Activated CD4-positive, alpha-beta T cell treated with anti-CD3 and anti-CD28 coated beads, Interleukin-2, amount 10 ng/mL, durations not matched to agents 7 days and 5 days (primary cell): ENCODE results near the gene EPG5. TPM values are rescaled to one million over a fixed set of nuclear protein-coding genes. Genes with fewer than 3 reads are reported as not detected.
"Not testable (repeated sequence)": the region's sequence is repeated elsewhere in the genome, so short reads cannot be mapped to it uniquely, and the experiment has no call there.

Experiments used
- CTCF ChIA-PET: fragments of 350-600 bp; sonication (Branson Sonifier 250); formaldehyde crosslinking; loops from one replicate; lab custom pipeline; 2021; ENCODE audit warnings: antibody characterized with exemption; lab: Charles Lee
- POLR2A ChIA-PET: fragments of 350-600 bp; sonication (Branson Sonifier 250); formaldehyde crosslinking; loops from one replicate; lab custom pipeline; 2021; ENCODE audit warnings: antibody characterized with exemption; lab: Charles Lee
- DNase-seq: peaks from one replicate; pipeline ENCODE4 v3.0.0-alpha.2; 2020
- H3K27ac Mint-ChIP-seq: one replicate; pipeline ENCODE4 v1.8.0; 2021; ENCODE audit warnings: mild to moderate bottlenecking, moderate library complexity, mixed read lengths
- H3K27me3 Mint-ChIP-seq: one replicate; pipeline ENCODE4 v1.8.0; 2021; ENCODE audit warnings: mixed read lengths
- H3K36me3 Mint-ChIP-seq: one replicate; pipeline ENCODE4 v1.8.0; 2021; ENCODE audit warnings: low read depth, mixed read lengths
- H3K4me1 Mint-ChIP-seq: one replicate; pipeline ENCODE4 v1.8.0; 2021; ENCODE audit warnings: mixed read lengths
- H3K4me3 Mint-ChIP-seq: one replicate; pipeline ENCODE4 v1.8.0; 2021; ENCODE audit warnings: mild to moderate bottlenecking, moderate library complexity, mixed read lengths
- H3K9me3 Mint-ChIP-seq: one replicate; pipeline ENCODE4 v1.8.0; 2021; ENCODE audit warnings: mixed read lengths
- total RNA-seq, 2 experiments: library from RNA; stranded (reverse); gene quantifications; one replicate each; pipeline ENCODE4 v1.2.3, GENCODE V29; 2021

EPG5 gene
- total RNA-seq, 2 experiments from 2014 or later, result 21.6 to 26.6 TPM

- CTCF ChIA-PET, result interaction anchor here (0.9 to 3.4 kb wide), 4 partner anchors 10 to 309 kb away, joined by 3 to 12 read pairs (median 4); no protein-coding TSS in a partner anchor
- H3K4me3 Mint-ChIP-seq, result peak overlapping the region; percentile 66
- peaks cover 31% of the 10 kb centered on the region for H3K4me1 Mint-ChIP-seq
- peaks cover 9% of the 10 kb centered on the region for H3K36me3 Mint-ChIP-seq
- H3K27ac Mint-ChIP-seq, result peak overlapping the region; percentile 94
- peak; percentile 36 for DNase-seq
- peaks cover 11% of the 10 kb centered on the region for H3K9me3 Mint-ChIP-seq
- H3K27me3 Mint-ChIP-seq, result peaks cover 2% of the 10 kb centered on the region
- POLR2A ChIA-PET, result no interaction called here
These were observed 31.1 kb upstream of the EPG5 start for GRCh38 chr18:45998244-45998643.

GRCh38 chr18:45997700-45998151 lies 30.6 kb upstream of the EPG5 start:
- POLR2A ChIA-PET, result interaction anchor here (0.6 kb wide), 1 partner anchor 27 kb away, joined by 3 read pairs; no protein-coding TSS in a partner anchor
- Mint-ChIP-seq H3K27ac (peak overlapping the region; percentile 94), H3K4me3 (peak overlapping the region; percentile 66), H3K4me1 (peaks cover 31% of the 10 kb centered on the region), H3K27me3 (peaks cover under 1% of the 10 kb centered on the region), H3K36me3 (peaks cover 8% of the 10 kb centered on the region), H3K9me3 (peaks cover 9% of the 10 kb centered on the region)
- CTCF ChIA-PET, result interaction anchor here (0.7 to 3.4 kb wide), 6 partner anchors 10 to 333 kb away, joined by 3 to 12 read pairs (median 4); no protein-coding TSS in a partner anchor
- DNase-seq, result peak; percentile 28

DNA sequence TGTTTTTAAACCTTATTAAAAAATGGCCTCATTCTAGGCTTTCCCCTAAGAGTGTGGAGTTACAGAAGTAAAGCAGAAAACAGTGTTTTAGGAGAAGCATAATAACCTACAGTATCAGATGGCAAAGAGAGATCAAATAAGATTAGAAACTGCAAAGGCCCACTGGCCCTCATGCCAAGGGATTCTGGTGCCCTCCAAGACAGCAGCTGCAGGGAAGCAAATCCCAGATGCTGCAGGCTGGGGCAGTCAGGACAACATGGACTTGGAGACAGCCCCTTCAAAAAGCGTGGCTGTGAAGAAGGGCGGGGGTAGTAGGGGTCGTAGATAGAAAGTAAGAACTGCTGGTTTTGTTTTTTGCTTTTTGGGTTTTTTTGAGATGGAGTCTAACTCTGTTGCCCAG lies 28.3 kb upstream of the EPG5 start:
- no peak overlapping the region for H3K4me3 Mint-ChIP-seq
- peaks cover 6% of the 10 kb centered on the region for H3K36me3 Mint-ChIP-seq
- ChIA-PET CTCF (interaction anchor here (0.7 to 1.2 kb wide), 2 partner anchors 10 to 78 kb away, joined by 3 read pairs; no protein-coding TSS in a partner anchor), POLR2A (no interaction called here)
- H3K4me1 Mint-ChIP-seq, result peaks cover 21% of the 10 kb centered on the region
- no peak overlapping the region for H3K27ac Mint-ChIP-seq
- H3K9me3 Mint-ChIP-seq, result no peaks in the 10 kb centered on the region
- no peak for DNase-seq
- H3K27me3 Mint-ChIP-seq, result no peaks in the 10 kb centered on the region

GRCh38 chr18:45993438-45993837 lies 26.3 kb upstream of the EPG5 start:
- Mint-ChIP-seq H3K36me3 (peaks cover 9% of the 10 kb centered on the region), H3K9me3 (no peaks in the 10 kb centered on the region)

GRCh38 chr18:45992527-45992926 lies 25.4 kb upstream of the EPG5 start:
- DNase-seq, H3K36me3 Mint-ChIP-seq, POLR2A ChIA-PET, H3K4me1 Mint-ChIP-seq, H3K27me3 Mint-ChIP-seq, H3K27ac Mint-ChIP-seq, H3K4me3 Mint-ChIP-seq, H3K9me3 Mint-ChIP-seq: not testable (repeated sequence)
- CTCF ChIA-PET, result interaction anchor here (0.7 to 1.0 kb wide), 2 partner anchors 31 to 369 kb away, joined by 4 read pairs; no protein-coding TSS in a partner anchor

More at GRCh38 chr18:45993438-45993837, 26.3 kb upstream of the EPG5 start:
- POLR2A ChIA-PET, result no interaction called here
- Mint-ChIP-seq H3K4me1 (peaks cover 9% of the 10 kb centered on the region), H3K27me3 (no peaks in the 10 kb centered on the region), H3K4me3 (no peak overlapping the region), H3K27ac (no peak overlapping the region)
- DNase-seq, result no peak
- CTCF ChIA-PET, result no interaction called here

GRCh38 chr18:45991788-45992187 lies 24.7 kb upstream of the EPG5 start:
- no peak for DNase-seq
- POLR2A ChIA-PET, result no interaction called here
- CTCF ChIA-PET, result interaction anchor here (0.7 to 1.0 kb wide), 2 partner anchors 30 to 370 kb away, joined by 4 read pairs; no protein-coding TSS in a partner anchor

GRCh38 chr18:45984546-45985235 lies 17.6 kb upstream of the EPG5 start:
- no peaks in the 10 kb centered on the region for H3K9me3 Mint-ChIP-seq
- DNase-seq, result no peak
- H3K36me3 Mint-ChIP-seq, result peaks cover 1% of the 10 kb centered on the region
- no peaks in the 10 kb centered on the region for H3K4me1 Mint-ChIP-seq
- ChIA-PET CTCF (interaction anchor here (1.3 to 2.5 kb wide), 2 partner anchors 9 kb away, joined by 3 to 7 read pairs; no protein-coding TSS in a partner anchor), POLR2A (no interaction called here)
- H3K27ac Mint-ChIP-seq, result no peak overlapping the region
- H3K27me3 Mint-ChIP-seq, result no peaks in the 10 kb centered on the region
- H3K4me3 Mint-ChIP-seq, result no peak overlapping the region

More at GRCh38 chr18:45991788-45992187, 24.7 kb upstream of the EPG5 start:
- Mint-ChIP-seq H3K4me1 (no peaks in the 10 kb centered on the region), H3K9me3 (no peaks in the 10 kb centered on the region), H3K36me3 (peaks cover 9% of the 10 kb centered on the region), H3K27ac (no peak overlapping the region), H3K27me3 (no peaks in the 10 kb centered on the region), H3K4me3 (no peak overlapping the region)

DNA sequence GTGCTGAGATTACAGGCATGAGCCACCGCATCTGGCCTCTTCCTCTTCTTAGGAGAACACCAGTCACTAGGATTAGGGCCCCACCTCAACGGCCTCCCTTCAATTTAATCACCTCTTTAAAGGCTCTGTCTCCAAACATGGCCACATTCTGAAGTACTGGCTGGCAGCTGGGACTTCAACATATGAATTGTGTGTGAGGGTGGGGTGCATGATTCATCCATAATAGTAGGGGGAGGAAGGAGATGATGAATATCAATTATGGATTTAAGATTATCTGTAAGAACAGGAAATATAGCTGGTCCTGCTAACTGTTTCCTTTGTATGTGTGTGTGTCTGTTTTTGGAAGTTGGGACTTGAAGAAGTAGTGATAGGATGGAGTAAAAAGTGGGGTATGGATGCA lies 14.7 kb upstream of the EPG5 start:
- no peak overlapping the region for H3K27ac Mint-ChIP-seq
- no peaks in the 10 kb centered on the region for H3K36me3 Mint-ChIP-seq
- no peaks in the 10 kb centered on the region for H3K9me3 Mint-ChIP-seq
- no peak for DNase-seq
- H3K27me3 Mint-ChIP-seq, result no peaks in the 10 kb centered on the region
- H3K4me1 Mint-ChIP-seq, result peaks cover under 1% of the 10 kb centered on the region
- CTCF ChIA-PET, result interaction anchor here (0.6 to 1.6 kb wide), 2 partner anchors 92 to 816 kb away, joined by 3 to 5 read pairs; no protein-coding TSS in a partner anchor
- POLR2A ChIA-PET, result no interaction called here
- no peak overlapping the region for H3K4me3 Mint-ChIP-seq

DNA sequence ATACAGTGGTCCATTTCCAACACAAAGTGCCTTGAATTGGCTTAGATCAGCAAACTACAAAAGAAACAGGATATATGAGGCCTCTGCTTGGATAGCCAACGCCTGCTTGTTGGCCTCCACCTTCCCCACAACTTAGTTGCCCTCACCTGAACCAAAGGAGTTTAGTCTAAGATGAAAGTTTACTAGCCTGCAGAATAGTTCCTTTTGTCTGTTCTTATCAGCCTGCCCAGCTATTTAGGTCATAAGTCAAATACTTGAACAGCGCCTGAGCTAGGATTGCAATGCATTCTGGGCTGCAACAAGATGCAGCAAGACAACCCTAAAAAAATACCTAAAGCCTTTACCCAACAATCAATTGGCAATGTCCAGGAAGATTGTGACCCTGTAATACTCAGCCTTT lies 13.1 kb upstream of the EPG5 start:
- ChIA-PET CTCF (no interaction called here), POLR2A (no interaction called here)
- H3K4me3 Mint-ChIP-seq, result no peak overlapping the region

GRCh38 chr18:45978084-45978483 lies 11.0 kb upstream of the EPG5 start:
- H3K27me3 Mint-ChIP-seq, result no peaks in the 10 kb centered on the region
- ChIA-PET CTCF (no interaction called here), POLR2A (no interaction called here)
- H3K4me3 Mint-ChIP-seq, result no peak overlapping the region
- no peak for DNase-seq
- H3K4me1 Mint-ChIP-seq, result peaks cover 12% of the 10 kb centered on the region
- no peaks in the 10 kb centered on the region for H3K36me3 Mint-ChIP-seq
- no peak overlapping the region for H3K27ac Mint-ChIP-seq
- no peaks in the 10 kb centered on the region for H3K9me3 Mint-ChIP-seq

More for the DNA sequence above, 13.1 kb upstream of the EPG5 start:
- no peaks in the 10 kb centered on the region for H3K36me3 Mint-ChIP-seq
- no peaks in the 10 kb centered on the region for H3K9me3 Mint-ChIP-seq
- no peak for DNase-seq
- no peaks in the 10 kb centered on the region for H3K27me3 Mint-ChIP-seq
- peaks cover 6% of the 10 kb centered on the region for H3K4me1 Mint-ChIP-seq
- no peak overlapping the region for H3K27ac Mint-ChIP-seq

DNA sequence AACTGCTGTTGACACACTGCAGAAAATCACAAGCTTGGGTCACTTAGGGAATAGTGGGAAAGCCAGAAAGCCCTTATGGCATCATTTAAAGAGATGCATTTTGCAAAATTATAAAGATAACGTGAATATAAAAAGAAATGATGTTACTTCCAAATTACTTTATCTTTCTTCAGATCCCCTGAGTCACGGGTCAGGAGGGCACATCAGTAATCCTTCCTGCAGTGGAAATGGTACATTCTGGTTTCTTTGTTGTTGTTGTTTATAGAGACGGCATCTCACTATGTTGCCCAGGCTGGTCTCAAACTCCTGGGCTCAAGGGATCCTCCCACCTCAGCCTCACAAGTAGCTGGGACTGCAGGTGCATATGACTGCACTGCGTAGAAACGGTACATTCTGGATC lies 9.8 kb upstream of the EPG5 start:
- H3K4me1 Mint-ChIP-seq, result peaks cover 15% of the 10 kb centered on the region
- H3K27ac Mint-ChIP-seq, result no peak overlapping the region
- DNase-seq, result no peak
- ChIA-PET CTCF (interaction anchor here (0.7 to 1.5 kb wide), 4 partner anchors 22 to 595 kb away, joined by 3 to 4 read pairs (median 4); no protein-coding TSS in a partner anchor), POLR2A (no interaction called here)
- H3K9me3 Mint-ChIP-seq, result no peaks in the 10 kb centered on the region
- H3K36me3 Mint-ChIP-seq, result no peaks in the 10 kb centered on the region
- no peaks in the 10 kb centered on the region for H3K27me3 Mint-ChIP-seq
- no peak overlapping the region for H3K4me3 Mint-ChIP-seq

- H3K36me3 Mint-ChIP-seq, result no peaks in the 10 kb centered on the region
- H3K27me3 Mint-ChIP-seq, result no peaks in the 10 kb centered on the region
- POLR2A ChIA-PET, result no interaction called here
- no peak for DNase-seq
- peaks cover 15% of the 10 kb centered on the region for H3K4me1 Mint-ChIP-seq
- H3K9me3 Mint-ChIP-seq, result no peaks in the 10 kb centered on the region
- CTCF ChIA-PET, result interaction anchor here (0.7 to 2.3 kb wide), 7 partner anchors 9 to 595 kb away, joined by 3 to 7 read pairs (median 4); no protein-coding TSS in a partner anchor
- H3K27ac Mint-ChIP-seq, result no peak overlapping the region
- H3K4me3 Mint-ChIP-seq, result no peak overlapping the region
These were observed 9.4 kb upstream of the EPG5 start for GRCh38 chr18:45976566-45976965.

DNA sequence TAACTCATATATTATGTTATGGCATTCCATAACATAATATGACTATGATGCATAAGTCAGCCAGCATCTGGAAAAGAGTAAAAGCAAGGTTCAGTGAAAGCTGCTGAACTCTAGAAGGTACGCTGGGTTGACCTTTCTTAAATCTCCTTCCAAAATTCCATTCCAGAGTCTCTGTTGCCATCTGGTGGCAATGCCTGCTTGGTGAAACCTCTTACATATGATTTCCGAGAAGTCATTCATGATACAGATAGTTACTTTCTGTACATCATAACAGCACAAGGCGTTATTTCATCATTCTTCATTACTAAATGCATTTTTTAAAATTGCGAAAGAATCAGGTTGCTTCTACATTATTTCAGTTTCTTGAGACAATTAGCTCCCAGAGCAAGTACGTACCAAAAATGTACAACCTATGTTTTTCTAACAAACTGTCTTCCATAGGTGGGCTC lies 7.0 kb upstream of the EPG5 start:
- Mint-ChIP-seq H3K9me3 (no peaks in the 10 kb centered on the region), H3K36me3 (no peaks in the 10 kb centered on the region), H3K4me3 (no peak overlapping the region), H3K27me3 (no peaks in the 10 kb centered on the region), H3K4me1 (peaks cover 15% of the 10 kb centered on the region), H3K27ac (peak overlapping the region; percentile 89)
- ChIA-PET POLR2A (no interaction called here), CTCF (interaction anchor here (0.6 to 2.3 kb wide), 13 partner anchors 11 to 520 kb away, joined by 3 to 10 read pairs (median 4); partner anchors contain the start of gene PSTPIP2)
- peak; percentile 83 for DNase-seq
